Endothelial cell (in vitro differentiated cells): ENCODE measurements around the gene GPR158. TPM values are rescaled to one million over a fixed set of nuclear protein-coding genes. Genes with fewer than 3 reads are reported as not detected.

Experiments used
- DNase-seq: peaks from one replicate; pipeline ENCODE4 v3.0.0; 2021; ENCODE audit warnings: low spot score
- H3K27ac Mint-ChIP-seq: one replicate; pipeline ENCODE4 v1.8.0; 2021; ENCODE audit warnings: mixed read lengths, inconsistent platforms; ENCODE audit not compliant: unreplicated experiment
- H3K27me3 Mint-ChIP-seq: one replicate; pipeline ENCODE4 v1.8.0; 2021; ENCODE audit warnings: mild to moderate bottlenecking, moderate library complexity, mixed read lengths, inconsistent platforms; ENCODE audit not compliant: unreplicated experiment
- H3K36me3 Mint-ChIP-seq: one replicate; pipeline ENCODE4 v1.8.0; 2021; ENCODE audit warnings: mild to moderate bottlenecking, low read depth, mixed read lengths, inconsistent platforms; ENCODE audit not compliant: unreplicated experiment
- H3K4me1 Mint-ChIP-seq: one replicate; pipeline ENCODE4 v1.8.0; 2021; ENCODE audit warnings: mild to moderate bottlenecking, mixed read lengths, inconsistent platforms; ENCODE audit not compliant: unreplicated experiment
- H3K4me3 Mint-ChIP-seq: one replicate; pipeline ENCODE4 v1.8.0; 2021; ENCODE audit warnings: mild to moderate bottlenecking, mixed read lengths, inconsistent platforms; ENCODE audit not compliant: unreplicated experiment
- H3K9me3 Mint-ChIP-seq: one replicate; pipeline ENCODE4 v1.8.0; 2021; ENCODE audit warnings: mixed read lengths, inconsistent platforms; ENCODE audit not compliant: unreplicated experiment
- CTCF ChIP-seq: fragments of 200-600 bp; sonication (generic); IDR thresholded peaks from one replicate; pipeline ENCODE4 v1.5.0; 2021; ENCODE audit warnings: antibody characterized with exemption; ENCODE audit not compliant: unreplicated experiment
- total RNA-seq: library from RNA; stranded (reverse); fragmentation: NEBNext Ultra II Directional; extraction: Animal tissue kit (Norgen Biotek cat#: 25700); gene quantifications from one replicate; pipeline ENCODE4 v1.2.1, GENCODE V29; 2021; ENCODE audit not compliant: unreplicated experiment

Gene GPR158
- total RNA-seq, 1 donor from 2014 or later, result 0.13 TPM

DNA sequence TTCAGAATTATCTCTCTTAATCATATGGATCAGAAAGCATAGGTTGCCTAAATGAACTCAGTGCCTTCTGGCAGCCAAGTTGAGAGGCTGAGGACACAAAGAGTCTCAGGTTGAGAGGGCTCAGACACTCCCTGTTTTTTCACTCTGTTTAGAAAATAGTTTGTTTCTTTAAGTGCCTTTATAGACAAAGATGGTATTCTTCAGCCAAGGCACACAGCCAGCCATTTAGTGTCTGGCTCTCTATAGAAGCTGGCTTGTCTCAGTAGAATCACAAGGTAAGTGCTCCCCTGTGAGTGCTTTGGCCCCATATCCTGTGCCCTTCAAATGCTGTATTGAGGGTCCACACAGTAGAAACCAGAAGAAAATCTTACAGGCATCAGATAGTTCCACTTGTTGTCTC lies 3.6 kb downstream of the GPR158 start:
- no peak for DNase-seq
- Mint-ChIP-seq H3K27me3 (peaks cover 12% of the 10 kb centered on the region), H3K4me1 (peaks cover 13% of the 10 kb centered on the region), H3K4me3 (no peak overlapping the region), H3K36me3 (no peaks in the 10 kb centered on the region), H3K9me3 (no peaks in the 10 kb centered on the region), H3K27ac (no peak overlapping the region)
- TF ChIP-seq CTCF, result no peak

DNA sequence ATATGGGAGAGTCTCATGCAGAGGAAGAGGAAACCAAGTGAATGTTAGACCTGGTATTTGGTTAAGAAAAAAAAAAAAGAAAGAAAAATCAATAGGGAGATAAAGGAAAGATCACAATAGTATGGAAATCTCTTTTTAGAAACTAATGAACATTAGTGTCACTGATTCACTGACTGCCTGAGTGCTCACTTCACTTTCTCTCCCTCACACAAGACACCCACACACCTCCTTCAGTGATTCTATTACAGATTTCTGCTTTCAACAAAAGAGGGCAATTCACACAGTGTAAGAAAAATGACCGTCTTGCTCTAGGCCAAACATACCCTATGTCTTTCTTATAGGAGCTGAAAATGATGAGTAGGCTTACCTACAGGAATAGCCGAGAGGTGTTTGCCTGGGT lies 6.0 kb downstream of the GPR158 start:
- no peaks in the 10 kb centered on the region for H3K36me3 Mint-ChIP-seq
- peaks cover 3% of the 10 kb centered on the region for H3K27me3 Mint-ChIP-seq
- H3K4me3 Mint-ChIP-seq, result no peak overlapping the region
- H3K9me3 Mint-ChIP-seq, result no peaks in the 10 kb centered on the region
- no peak overlapping the region for H3K27ac Mint-ChIP-seq
- no peak for TF ChIP-seq CTCF
- H3K4me1 Mint-ChIP-seq, result peaks cover 8% of the 10 kb centered on the region
- DNase-seq, result no peak

DNA sequence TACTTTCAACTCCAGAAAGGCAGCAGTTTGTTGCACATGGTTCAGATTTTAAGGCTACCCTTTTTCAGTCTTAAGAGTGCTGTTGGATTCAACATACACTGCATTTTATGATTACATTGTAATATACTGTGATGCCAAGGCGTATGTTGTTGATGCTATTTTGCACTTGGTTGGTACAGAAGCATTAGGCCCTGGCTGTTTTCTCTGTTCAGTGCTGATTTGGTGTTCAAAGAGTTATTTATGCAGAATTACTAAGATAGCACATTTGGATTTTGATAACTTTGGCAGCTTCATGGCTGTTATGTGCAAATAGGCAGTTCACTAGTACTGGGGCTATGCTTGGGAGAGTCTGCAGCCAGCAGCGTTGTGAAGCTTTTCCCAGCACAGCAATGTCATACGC lies 7.8 kb downstream of the GPR158 start:
- Mint-ChIP-seq H3K9me3 (no peaks in the 10 kb centered on the region), H3K27me3 (no peaks in the 10 kb centered on the region), H3K4me1 (no peaks in the 10 kb centered on the region), H3K4me3 (no peak overlapping the region), H3K36me3 (no peaks in the 10 kb centered on the region), H3K27ac (no peak overlapping the region)
- TF ChIP-seq CTCF, result no peak
- no peak for DNase-seq

DNA sequence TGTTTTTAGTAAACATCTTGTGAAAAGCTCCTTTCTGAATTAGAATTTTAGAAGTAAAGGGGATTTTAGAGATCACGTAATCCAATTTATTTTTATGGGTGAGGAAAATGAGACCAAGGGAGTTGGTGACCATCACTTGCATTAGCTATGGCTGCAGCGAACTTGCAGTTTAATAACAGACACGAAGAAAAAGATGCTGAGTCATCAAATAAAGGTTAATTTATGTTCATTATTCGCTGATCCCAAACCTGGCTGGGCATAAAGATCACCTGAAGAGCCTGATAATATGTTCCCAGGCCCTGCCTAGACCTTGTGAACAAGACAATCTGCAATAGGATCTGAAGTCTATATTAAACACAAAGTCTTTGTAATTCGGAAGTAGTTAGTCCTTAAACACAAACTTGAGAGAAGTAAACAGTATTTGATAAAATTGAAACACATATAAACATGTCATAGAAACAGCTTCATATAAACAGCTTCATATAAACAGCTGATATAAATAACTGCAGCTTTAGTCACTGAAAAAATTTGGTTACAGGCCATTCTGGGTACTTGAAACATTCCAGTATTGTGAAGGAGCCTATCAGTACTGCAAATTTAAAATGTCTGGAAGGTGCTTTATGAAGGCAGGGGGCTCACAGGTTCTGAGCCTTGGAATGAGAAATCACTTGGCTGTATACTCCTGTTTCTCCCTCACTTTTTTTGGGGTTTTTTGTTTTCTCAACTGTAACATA lies 16.5 kb downstream of the GPR158 start:
- Mint-ChIP-seq H3K4me1 (peaks cover 21% of the 10 kb centered on the region), H3K36me3 (no peaks in the 10 kb centered on the region), H3K4me3 (no peak overlapping the region), H3K27ac (peak overlapping the region; percentile 61), H3K9me3 (no peaks in the 10 kb centered on the region), H3K27me3 (no peaks in the 10 kb centered on the region)
- TF ChIP-seq CTCF, result no peak
- DNase-seq, result no peak

DNA sequence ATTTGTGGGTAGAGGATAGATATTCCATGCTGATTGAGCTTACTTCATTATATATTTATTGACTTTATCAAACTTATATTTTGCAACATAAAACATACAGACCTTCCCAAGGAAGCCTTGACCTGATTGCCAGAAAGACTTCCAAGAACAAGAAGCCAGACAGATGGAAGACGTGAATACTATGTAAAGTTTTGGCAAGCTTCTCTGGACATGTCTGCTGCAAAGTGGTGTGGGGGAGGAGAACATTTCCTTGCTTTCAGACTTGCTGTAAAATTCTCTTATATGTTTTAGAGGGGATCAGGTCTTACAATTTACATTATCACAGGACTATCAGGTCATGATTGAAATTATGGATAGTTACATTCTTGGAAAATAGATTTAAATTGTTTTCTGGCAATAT lies 23.4 kb downstream of the GPR158 start:
- no peak overlapping the region for H3K27ac Mint-ChIP-seq
- no peaks in the 10 kb centered on the region for H3K36me3 Mint-ChIP-seq
- peaks cover 2% of the 10 kb centered on the region for H3K4me1 Mint-ChIP-seq
- DNase-seq, result no peak
- TF ChIP-seq CTCF, result no peak
- H3K27me3 Mint-ChIP-seq, result no peaks in the 10 kb centered on the region
- no peak overlapping the region for H3K4me3 Mint-ChIP-seq
- no peaks in the 10 kb centered on the region for H3K9me3 Mint-ChIP-seq
